ENCODE results near the gene ARHGAP31.

- TF ChIP-seq CTCF (IDR thresholded peaks at IDR 0.05; ENCODE audit: insufficient read depth, low read depth, low read length) (no peak), EZH2 (IDR thresholded peaks at IDR 0.05; ENCODE audit: insufficient read depth, low read length) (no peak)
Observed at GRCh38 chr3:119322021-119322834, 28.0 kb downstream of the ARHGAP31 start.
